Measurements from ENCODE around the gene NPAS3. TPM values are rescaled to one million over a fixed set of nuclear protein-coding genes. Genes with fewer than 3 reads are reported as not detected.

NPAS3 gene
- polyA plus RNA-seq = under 1 TPM in 3 of 4 donors, not detected in 1; 0.30 to 0.81 (median 0.62) TPM
- long read RNA-seq, donor 1 = 0 reads
- long read RNA-seq, donor 2 = 0 reads
- long read RNA-seq, donor 3 = 0 reads
- long read RNA-seq, donor 4 = 0 reads
- long read RNA-seq, donor 5 = 0 reads
- long read RNA-seq, donor 6 = 0 reads
- long read RNA-seq, donor 7 = 0 reads
- long read RNA-seq, donor 8 = 0 reads
- long read RNA-seq, donor 9 = 0 reads
- long read RNA-seq, donor 10 = 0 reads

DNA sequence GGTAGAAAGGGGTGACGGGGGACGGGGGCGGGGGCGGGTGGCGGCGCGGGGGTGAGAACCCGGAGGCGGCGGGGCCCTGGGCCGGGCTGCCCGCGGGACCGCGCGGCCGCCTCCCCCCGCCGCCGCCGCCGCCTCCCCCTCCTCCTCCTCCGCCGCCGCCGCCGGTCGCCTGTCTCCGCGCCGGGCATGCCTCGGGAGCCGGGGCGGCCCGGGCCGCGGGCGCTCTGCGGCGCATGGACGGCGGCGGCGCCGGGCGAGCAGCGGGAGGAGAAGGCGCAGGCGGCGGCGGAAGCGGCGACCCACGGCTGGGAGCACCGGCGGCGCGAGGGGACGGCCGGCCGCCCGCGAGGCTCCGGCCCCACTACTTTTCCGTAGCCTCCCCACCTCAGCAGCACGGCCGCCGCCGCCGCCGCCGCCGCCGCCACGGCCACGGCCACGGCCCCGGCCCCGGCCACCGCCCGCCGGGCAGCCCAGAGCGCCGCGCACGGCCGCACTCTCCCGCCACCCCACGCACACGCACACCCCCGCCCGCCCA is at the start of gene NPAS3:
Gene NPAS3, plus strand, starts transcription at position 161 of the 535 bp plus-strand sequence.
- Histone ChIP-seq H3K27me3 (ENCODE audit: control insufficient read depth in 3 of 3, insufficient read depth in 3 of 3, low read length in 3 of 3) (peaks cover 13 to 52% (median 18%) of the 10 kb centered on the region in 3 donors), H3K27ac (ENCODE audit: low read depth in 1 of 3, low read length in 2 of 3) (peak within 1 kb of the TSS in 2 of 3 donors; percentile 58 to 92), H3K9me3 (ENCODE audit: control insufficient read depth in 2 of 2, insufficient read depth in 1 of 2, low read depth in 1 of 2, low read length in 1 of 2) (no peaks in the 10 kb centered on the region), H3K4me1 (ENCODE audit: control insufficient read depth in 3 of 3, insufficient read depth in 2 of 3, low read depth in 1 of 3, low read length in 2 of 3) (peaks cover 0 to 2% (median 0%) of the 10 kb centered on the region in 3 donors), H3K4me3 (ENCODE audit: low read depth in 1 of 3, low read length in 3 of 3) (peak within 1 kb of the TSS; percentile 50 to 74 (median 50)), H3K36me3 (ENCODE audit: control insufficient read depth in 3 of 3, insufficient read depth in 2 of 3, low read depth in 1 of 3, low read length in 3 of 3) (no peaks in the 10 kb centered on the region)
- 0 to 2% (median 1%) methylated on average over 11 to 91 of the region's 92 CpGs for WGBS, 3 donors
- FAIRE-seq (no peak), DNase-seq (peak in 1 of 2 donors; percentile 31)

DNA sequence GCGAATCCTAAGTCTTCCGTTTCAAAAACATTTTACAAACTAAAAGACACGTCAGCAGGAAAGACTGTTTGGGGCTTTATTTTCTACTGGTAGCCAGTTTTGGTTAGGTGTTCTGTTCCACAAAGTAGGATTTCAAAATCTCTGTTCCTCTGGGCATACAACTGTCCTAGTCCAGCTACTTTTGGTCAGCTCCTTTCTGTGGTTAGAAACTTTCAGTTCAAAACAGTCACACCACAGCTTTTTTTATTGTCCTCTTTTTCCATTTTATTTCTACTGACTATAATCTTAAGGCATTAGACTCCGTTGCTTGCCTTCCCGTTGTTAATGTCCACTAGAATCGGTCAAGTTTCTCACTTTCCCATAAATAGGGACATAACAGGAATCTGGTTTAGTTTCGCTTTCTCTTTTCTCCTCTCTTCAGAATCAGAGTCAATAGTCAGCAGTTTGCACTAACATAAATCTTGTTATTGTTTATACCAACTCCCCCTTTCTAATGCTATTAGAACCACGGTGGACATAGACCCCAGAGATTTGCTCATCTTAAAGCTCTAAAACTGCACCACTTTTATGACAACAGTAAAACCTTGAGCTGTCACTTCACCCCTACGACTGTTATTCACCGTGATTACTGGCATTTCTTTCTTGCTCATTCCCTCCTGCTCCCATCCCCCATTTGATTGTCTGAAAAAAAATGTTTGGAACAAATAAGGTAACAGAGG is 41.5 kb upstream of the NPAS3 start:
- DNase-seq (peak; percentile 28 to 40), FAIRE-seq (no peak)
- Histone ChIP-seq H3K27me3 (ENCODE audit: control insufficient read depth in 3 of 3, insufficient read depth in 3 of 3, low read length in 3 of 3) (peaks cover 0 to 4% (median 0%) of the 10 kb centered on the region in 3 donors), H3K9me3 (ENCODE audit: control insufficient read depth in 2 of 2, insufficient read depth in 1 of 2, low read depth in 1 of 2, low read length in 1 of 2) (no peaks in the 10 kb centered on the region), H3K4me1 (ENCODE audit: control insufficient read depth in 3 of 3, insufficient read depth in 2 of 3, low read depth in 1 of 3, low read length in 2 of 3) (no peaks in the 10 kb centered on the region), H3K27ac (ENCODE audit: low read depth in 1 of 3, low read length in 2 of 3) (peak overlapping the region; percentile 8 to 81 (median 28)), H3K36me3 (ENCODE audit: control insufficient read depth in 3 of 3, insufficient read depth in 2 of 3, low read depth in 1 of 3, low read length in 3 of 3) (no peaks in the 10 kb centered on the region), H3K4me3 (ENCODE audit: low read depth in 1 of 3, low read length in 3 of 3) (peak overlapping the region in 2 of 3 donors; percentile 37 to 43)
- WGBS, 3 donors = 31 to 39% (median 35%) methylated on average over 10 of the region's 10 CpGs

DNA sequence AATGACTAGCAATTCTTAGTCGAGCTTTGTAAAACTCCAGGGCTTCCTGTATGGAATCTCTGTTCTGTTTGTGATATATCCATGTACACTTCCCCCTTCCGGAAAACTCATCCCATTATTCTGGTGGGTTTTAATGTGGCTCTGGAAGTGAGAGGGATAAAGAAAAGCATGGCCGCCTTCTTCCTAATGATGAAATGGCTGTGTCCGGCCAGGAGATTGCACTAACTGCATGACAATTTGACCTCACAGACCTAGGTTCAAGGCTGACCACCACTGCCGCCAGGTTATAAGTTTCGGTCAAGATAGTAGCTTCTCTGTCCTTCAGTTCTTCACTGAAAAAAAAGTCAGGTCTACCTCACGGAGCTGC is 41.0 kb upstream of the NPAS3 start:
- Histone ChIP-seq H3K9me3 (ENCODE audit: control insufficient read depth in 2 of 2, insufficient read depth in 1 of 2, low read depth in 1 of 2, low read length in 1 of 2) (no peaks in the 10 kb centered on the region), H3K27me3 (ENCODE audit: control insufficient read depth in 3 of 3, insufficient read depth in 3 of 3, low read length in 3 of 3) (peaks cover 0 to 4% (median 0%) of the 10 kb centered on the region in 3 donors), H3K27ac (ENCODE audit: low read depth in 1 of 3, low read length in 2 of 3) (peak overlapping the region in 1 of 3 donors; percentile 81), H3K4me1 (ENCODE audit: control insufficient read depth in 3 of 3, insufficient read depth in 2 of 3, low read depth in 1 of 3, low read length in 2 of 3) (no peaks in the 10 kb centered on the region), H3K36me3 (ENCODE audit: control insufficient read depth in 3 of 3, insufficient read depth in 2 of 3, low read depth in 1 of 3, low read length in 3 of 3) (no peaks in the 10 kb centered on the region), H3K4me3 (ENCODE audit: low read depth in 1 of 3, low read length in 3 of 3) (peak overlapping the region in 2 of 3 donors; percentile 37 to 43)
- 76 to 79% (median 78%) methylated on average over 7 of the region's 7 CpGs for WGBS, 3 donors
- DNase-seq (no peak), FAIRE-seq (no peak)

DNA sequence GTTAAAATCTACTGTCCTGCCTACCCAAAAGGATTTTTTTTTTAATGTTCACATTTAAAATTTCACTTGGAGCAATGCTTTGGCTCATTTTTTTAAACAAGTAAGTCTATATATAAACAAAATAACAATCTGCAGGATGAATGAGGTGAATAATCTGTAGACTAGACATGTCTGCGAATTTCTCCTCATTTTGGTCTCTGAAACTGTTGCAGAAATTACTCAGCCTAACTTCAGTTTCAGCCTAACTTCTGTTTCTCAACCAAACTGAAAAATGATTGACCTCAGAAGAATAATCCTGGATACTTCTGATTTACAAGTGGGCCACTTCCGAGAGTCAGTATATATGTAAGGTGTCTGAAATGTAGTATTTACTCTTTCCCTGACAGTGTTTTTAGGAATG is 39.8 kb upstream of the NPAS3 start:
- no peak overlapping the region for H3K4me3 ChIP-seq (ENCODE audit: low read depth in 1 of 3, low read length in 3 of 3)
- H3K27ac ChIP-seq (ENCODE audit: low read depth in 1 of 3, low read length in 2 of 3) = no peak overlapping the region
- no peaks in the 10 kb centered on the region for H3K36me3 ChIP-seq (ENCODE audit: control insufficient read depth in 3 of 3, insufficient read depth in 2 of 3, low read depth in 1 of 3, low read length in 3 of 3)
- WGBS, 3 donors = 74 to 87% (median 83%) methylated on average over 2 of the region's 2 CpGs
- no peak for FAIRE-seq
- peaks cover 0 to 1% of the 10 kb centered on the region in 2 donors for H3K9me3 ChIP-seq (ENCODE audit: control insufficient read depth in 2 of 2, insufficient read depth in 1 of 2, low read depth in 1 of 2, low read length in 1 of 2)
- peaks cover 0 to 4% (median 0%) of the 10 kb centered on the region in 3 donors for H3K27me3 ChIP-seq (ENCODE audit: control insufficient read depth in 3 of 3, insufficient read depth in 3 of 3, low read length in 3 of 3)
- DNase-seq = no peak
- no peaks in the 10 kb centered on the region for H3K4me1 ChIP-seq (ENCODE audit: control insufficient read depth in 3 of 3, insufficient read depth in 2 of 3, low read depth in 1 of 3, low read length in 2 of 3)

DNA sequence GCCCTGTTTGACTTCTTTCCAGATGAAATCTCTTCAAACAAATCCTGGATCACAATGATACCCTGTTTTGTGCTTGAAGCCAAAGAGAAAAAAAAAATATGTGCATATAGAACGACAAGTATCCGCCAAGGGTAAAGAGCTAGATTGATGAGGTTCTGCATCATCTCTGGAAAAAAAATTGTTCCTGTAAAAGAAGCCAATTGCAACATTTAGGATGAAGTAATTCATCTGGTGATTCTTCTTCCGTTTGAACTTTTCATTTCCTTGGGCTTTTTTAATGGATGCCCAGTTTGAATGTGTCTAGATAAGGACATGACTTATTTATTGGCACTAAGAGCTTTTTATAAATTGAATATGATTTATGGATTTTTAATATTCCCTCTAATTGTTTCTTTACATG is 38.1 kb upstream of the NPAS3 start:
- H3K4me1 ChIP-seq (ENCODE audit: control insufficient read depth in 3 of 3, insufficient read depth in 2 of 3, low read depth in 1 of 3, low read length in 2 of 3) = no peaks in the 10 kb centered on the region
- 70 to 75% (median 75%) methylated on average over 3 of the region's 3 CpGs for WGBS, 3 donors
- H3K4me3 ChIP-seq (ENCODE audit: low read depth in 1 of 3, low read length in 3 of 3) = no peak overlapping the region
- FAIRE-seq (no peak), DNase-seq (no peak)
- H3K27ac ChIP-seq (ENCODE audit: low read depth in 1 of 3, low read length in 2 of 3) = no peak overlapping the region
- peaks cover 0 to 4% (median 0%) of the 10 kb centered on the region in 3 donors for H3K27me3 ChIP-seq (ENCODE audit: control insufficient read depth in 3 of 3, insufficient read depth in 3 of 3, low read length in 3 of 3)
- peaks cover 0 to 1% of the 10 kb centered on the region in 2 donors for H3K9me3 ChIP-seq (ENCODE audit: control insufficient read depth in 2 of 2, insufficient read depth in 1 of 2, low read depth in 1 of 2, low read length in 1 of 2)
- H3K36me3 ChIP-seq (ENCODE audit: control insufficient read depth in 3 of 3, insufficient read depth in 2 of 3, low read depth in 1 of 3, low read length in 3 of 3) = no peaks in the 10 kb centered on the region

DNA sequence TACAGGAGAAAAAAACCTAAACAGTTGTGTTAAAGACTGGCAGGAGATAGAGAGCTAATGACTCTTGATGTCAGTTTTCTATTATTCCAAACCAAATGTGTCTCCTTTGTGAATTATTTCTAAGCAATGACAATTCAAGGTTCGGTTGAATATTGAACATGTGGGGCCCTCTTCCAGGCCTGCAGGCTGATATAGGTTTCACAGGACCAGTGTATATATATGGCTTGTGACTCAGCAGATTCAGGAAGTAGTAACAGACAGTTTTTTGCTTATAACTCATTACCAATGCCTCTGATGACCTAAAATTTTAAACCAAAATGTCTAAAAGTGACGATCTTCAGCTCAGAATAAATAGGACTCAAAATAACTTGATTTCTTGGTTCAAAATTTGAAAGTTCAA is 33.7 kb upstream of the NPAS3 start:
- H3K27me3 ChIP-seq (ENCODE audit: control insufficient read depth in 3 of 3, insufficient read depth in 3 of 3, low read length in 3 of 3) = peaks cover 0 to 4% (median 0%) of the 10 kb centered on the region in 3 donors
- H3K4me1 ChIP-seq (ENCODE audit: control insufficient read depth in 3 of 3, insufficient read depth in 2 of 3, low read depth in 1 of 3, low read length in 2 of 3) = no peaks in the 10 kb centered on the region
- DNase-seq = no peak
- H3K4me3 ChIP-seq (ENCODE audit: low read depth in 1 of 3, low read length in 3 of 3) = no peak overlapping the region
- H3K27ac ChIP-seq (ENCODE audit: low read depth in 1 of 3, low read length in 2 of 3) = no peak overlapping the region
- peaks cover 0 to 1% of the 10 kb centered on the region in 2 donors for H3K9me3 ChIP-seq (ENCODE audit: control insufficient read depth in 2 of 2, insufficient read depth in 1 of 2, low read depth in 1 of 2, low read length in 1 of 2)
- WGBS, 3 donors = 81 to 88% (median 85%) methylated on average over 2 of the region's 2 CpGs
- H3K36me3 ChIP-seq (ENCODE audit: control insufficient read depth in 3 of 3, insufficient read depth in 2 of 3, low read depth in 1 of 3, low read length in 3 of 3) = no peaks in the 10 kb centered on the region
- FAIRE-seq = no peak

DNA sequence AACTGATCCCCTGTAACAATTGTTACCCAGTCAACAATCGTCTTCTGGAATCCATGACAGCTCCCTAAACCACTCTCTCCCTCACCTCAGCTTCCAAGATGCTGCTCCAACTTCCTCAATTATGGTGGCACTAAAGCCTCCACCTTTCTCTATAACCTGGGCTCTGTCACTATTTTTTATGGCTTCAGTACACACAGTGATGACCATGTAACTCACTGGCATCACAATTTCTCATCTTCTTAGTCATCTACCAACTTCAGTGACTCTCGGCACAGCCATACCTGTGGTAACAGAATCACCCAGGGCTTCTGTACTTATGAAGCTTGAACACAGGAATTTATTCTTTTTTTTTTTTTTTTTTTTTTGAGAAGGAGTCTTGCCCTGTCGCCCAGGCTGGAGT is 32.0 kb upstream of the NPAS3 start:
- no peaks in the 10 kb centered on the region for H3K36me3 ChIP-seq (ENCODE audit: control insufficient read depth in 3 of 3, insufficient read depth in 2 of 3, low read depth in 1 of 3, low read length in 3 of 3)
- no peaks in the 10 kb centered on the region for H3K4me1 ChIP-seq (ENCODE audit: control insufficient read depth in 3 of 3, insufficient read depth in 2 of 3, low read depth in 1 of 3, low read length in 2 of 3)
- no peak overlapping the region for H3K27ac ChIP-seq (ENCODE audit: low read depth in 1 of 3, low read length in 2 of 3)
- no peaks in the 10 kb centered on the region for H3K27me3 ChIP-seq (ENCODE audit: control insufficient read depth in 3 of 3, insufficient read depth in 3 of 3, low read length in 3 of 3)
- FAIRE-seq (no peak), DNase-seq (no peak)
- H3K9me3 ChIP-seq (ENCODE audit: control insufficient read depth in 2 of 2, insufficient read depth in 1 of 2, low read depth in 1 of 2, low read length in 1 of 2) = peaks cover 0 to 1% of the 10 kb centered on the region in 2 donors
- 88 to 91% (median 90%) methylated on average over 2 to 3 of the region's 3 CpGs for WGBS, 3 donors
- no peak overlapping the region for H3K4me3 ChIP-seq (ENCODE audit: low read depth in 1 of 3, low read length in 3 of 3)

DNA sequence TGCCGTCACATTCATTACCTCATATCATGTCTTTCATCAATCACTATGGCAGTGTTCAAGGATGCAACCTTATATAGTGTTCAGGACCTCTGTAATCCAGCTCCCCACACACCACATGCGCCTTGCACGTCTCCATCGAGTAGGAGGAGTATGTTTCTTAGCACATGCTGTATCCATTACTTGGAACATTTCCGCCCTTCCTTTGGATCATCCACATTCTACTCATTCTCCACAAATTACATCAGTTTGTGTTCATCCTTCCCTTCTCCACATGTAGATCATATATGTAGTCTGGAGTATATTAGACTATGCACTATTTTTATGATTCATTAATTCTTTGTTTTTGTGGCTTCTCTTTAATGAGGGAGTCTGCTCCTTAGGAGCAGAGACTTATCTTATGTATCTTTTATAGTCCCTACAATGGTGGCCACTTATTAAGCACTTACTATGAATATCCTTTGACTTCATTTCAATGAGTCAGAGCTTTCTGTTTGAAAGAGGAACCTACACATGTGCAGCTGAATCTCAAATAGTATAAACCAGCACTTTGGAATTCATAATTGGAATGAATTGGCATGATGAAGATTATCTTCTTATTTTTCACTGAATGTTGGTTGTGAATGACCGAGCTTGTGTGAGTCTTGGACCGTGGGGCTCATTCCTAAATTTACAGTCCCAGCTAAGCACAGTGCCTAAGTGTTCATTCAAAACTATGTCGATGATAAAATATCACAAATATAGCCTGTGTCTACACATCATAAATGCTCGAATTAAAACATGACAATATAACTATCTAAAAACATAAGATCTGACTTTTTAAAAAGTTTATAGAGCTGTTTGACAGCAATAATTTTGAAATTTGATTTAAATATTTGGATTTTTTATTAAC is 30.2 kb upstream of the NPAS3 start:
- no peaks in the 10 kb centered on the region for H3K4me1 ChIP-seq (ENCODE audit: control insufficient read depth in 3 of 3, insufficient read depth in 2 of 3, low read depth in 1 of 3, low read length in 2 of 3)
- no peak overlapping the region for H3K27ac ChIP-seq (ENCODE audit: low read depth in 1 of 3, low read length in 2 of 3)
- no peak overlapping the region for H3K4me3 ChIP-seq (ENCODE audit: low read depth in 1 of 3, low read length in 3 of 3)
- no peak for FAIRE-seq
- no peak for DNase-seq
- WGBS, 3 donors = 88 to 91% (median 90%) methylated on average over 9 of the region's 9 CpGs
- no peaks in the 10 kb centered on the region for H3K27me3 ChIP-seq (ENCODE audit: control insufficient read depth in 3 of 3, insufficient read depth in 3 of 3, low read length in 3 of 3)
- H3K36me3 ChIP-seq (ENCODE audit: control insufficient read depth in 3 of 3, insufficient read depth in 2 of 3, low read depth in 1 of 3, low read length in 3 of 3) = no peaks in the 10 kb centered on the region
- H3K9me3 ChIP-seq (ENCODE audit: control insufficient read depth in 2 of 2, insufficient read depth in 1 of 2, low read depth in 1 of 2, low read length in 1 of 2) = peaks cover 0 to 1% of the 10 kb centered on the region in 2 donors
